ENCODE data around the gene RTKN. TPM values are rescaled to one million over a fixed set of nuclear protein-coding genes. Genes with fewer than 3 reads are reported as not detected.

Gene RTKN
- total and polyA plus RNA-seq, 2 of the 13 experiments (the other 11 are each of a cell fraction or from before 2014, with no cell fraction given), result 159 to 166 TPM

DNA sequence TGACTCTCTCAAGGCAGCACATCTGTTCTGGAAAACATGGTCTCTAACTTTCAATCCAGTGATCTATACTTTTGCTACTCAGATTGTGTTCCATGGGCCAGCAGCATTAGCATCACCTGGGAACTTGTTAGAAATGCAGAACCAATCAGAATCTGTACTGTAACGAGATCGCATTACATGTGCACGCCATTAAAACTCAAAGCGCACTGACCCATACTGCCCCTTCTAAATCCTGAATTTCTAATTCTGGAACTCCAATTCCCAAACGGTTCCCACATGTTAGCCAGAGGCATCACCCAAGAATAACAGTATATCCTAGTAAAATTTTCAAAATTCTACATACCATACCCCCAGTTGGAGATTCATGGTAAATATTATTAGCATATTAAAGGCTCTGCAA lies 51.1 kb downstream of the RTKN start:
- H3K9ac ChIP-seq (ENCODE audit: insufficient read depth, low read depth, low read length), result peak overlapping the region; percentile 94
- peak overlapping the region; percentile 87 for H3K27ac ChIP-seq (ENCODE audit: extremely low read length, insufficient read depth, low read length)
- H3K4me3 ChIP-seq (replicated peaks in 1 of 3; ENCODE audit: insufficient read depth in 1 of 3, low read depth in 2 of 3, low read length in 3 of 3), result peak overlapping the region; percentile 82 to 98 (median 84); a peak in 5 of 6 replicates
- no TSS peak for BruUV-seq (replicated peaks)
- intact Hi-C loops (cut with micrococcal nuclease; ENCODE audit: unreplicated experiment), result loop anchor here (5.0 kb wide), 2 partner anchors 58 to 123 kb away; no protein-coding TSS in a partner anchor
- ATAC-seq (no peak), DNase-seq (ENCODE audit: low spot score) (no peak), FAIRE-seq (no peak)
- CTCF ChIA-PET (ENCODE audit: low intra/inter-chr PET ratio, low total read pairs), result no interaction called here
- POLR2A ChIA-PET, result interaction anchor here (0.9 to 3.8 kb wide), 11 partner anchors 8 to 136 kb away, joined by 3 to 38 read pairs (median 7); partner anchors contain the start of genes CCDC142, INO80B, TTC31 and WBP1
- H2AFZ ChIP-seq (ENCODE audit: low read length), result no peak overlapping the region
- H3K4me1 ChIP-seq (ENCODE audit: insufficient read depth, low read length), result peaks cover 55% of the 10 kb centered on the region
- H3K9me3 ChIP-seq (ENCODE audit: low read length), result no peaks in the 10 kb centered on the region
- H3K36me3 ChIP-seq (replicated peaks in 1 of 2; ENCODE audit: control insufficient read depth in 1 of 2, insufficient read depth in 2 of 2, low read length in 2 of 2), result peaks cover 0 to 4% of the 10 kb centered on the region in 2 experiments; a peak in 2 of 5 replicates
- H4K20me1 ChIP-seq (ENCODE audit: insufficient read depth, low read length), result no peaks in the 10 kb centered on the region
- WGBS (ENCODE audit: low lambda C conversion rate), result 78% methylated on average over 5 of the region's 5 CpGs
- H3K27me3 ChIP-seq (ENCODE audit: control insufficient read depth in 1 of 2, insufficient read depth in 2 of 2, low read length in 2 of 2), result peaks cover 0 to 4% of the 10 kb centered on the region in 2 experiments; a peak in 2 of 5 replicates
- H3K79me2 ChIP-seq (ENCODE audit: insufficient read depth, low read length), result peaks cover 56% of the 10 kb centered on the region
- in situ Hi-C loops (cut with HindIII; ENCODE audit: extremely low pct_ligation_motif_present, low pct_unique_long_range_greater_than_20kb), result no loop called here
- H3K4me2 ChIP-seq (ENCODE audit: low read depth, low read length), result peak overlapping the region; percentile 96
- TF ChIP-seq, protein P1, sequence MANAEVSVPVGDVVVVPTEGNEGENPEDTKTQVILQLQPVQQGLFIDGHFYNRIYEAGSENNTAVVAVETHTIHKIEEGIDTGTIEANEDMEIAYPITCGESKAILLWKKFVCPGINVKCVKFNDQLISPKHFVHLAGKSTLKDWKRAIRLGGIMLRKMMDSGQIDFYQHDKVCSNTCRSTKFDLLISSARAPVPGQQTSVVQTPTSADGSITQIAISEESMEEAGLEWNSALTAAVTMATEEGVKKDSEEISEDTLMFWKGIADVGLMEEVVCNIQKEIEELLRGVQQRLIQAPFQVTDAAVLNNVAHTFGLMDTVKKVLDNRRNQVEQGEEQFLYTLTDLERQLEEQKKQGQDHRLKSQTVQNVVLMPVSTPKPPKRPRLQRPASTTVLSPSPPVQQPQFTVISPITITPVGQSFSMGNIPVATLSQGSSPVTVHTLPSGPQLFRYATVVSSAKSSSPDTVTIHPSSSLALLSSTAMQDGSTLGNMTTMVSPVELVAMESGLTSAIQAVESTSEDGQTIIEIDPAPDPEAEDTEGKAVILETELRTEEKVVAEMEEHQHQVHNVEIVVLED (CRISPR knock-in tag; IDR thresholded peaks at IDR 0.05; ENCODE audit: borderline replicate concordance), result no peak
- TF ChIP-seq, protein P2, sequence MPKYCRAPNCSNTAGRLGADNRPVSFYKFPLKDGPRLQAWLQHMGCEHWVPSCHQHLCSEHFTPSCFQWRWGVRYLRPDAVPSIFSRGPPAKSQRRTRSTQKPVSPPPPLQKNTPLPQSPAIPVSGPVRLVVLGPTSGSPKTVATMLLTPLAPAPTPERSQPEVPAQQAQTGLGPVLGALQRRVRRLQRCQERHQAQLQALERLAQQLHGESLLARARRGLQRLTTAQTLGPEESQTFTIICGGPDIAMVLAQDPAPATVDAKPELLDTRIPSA (CRISPR knock-in tag; IDR thresholded peaks at IDR 0.05; ENCODE audit: borderline replicate concordance), result no peak
- TF ChIP-seq ZNF34 (CRISPR knock-in tag; IDR thresholded peaks at IDR 0.05; ENCODE audit: borderline replicate concordance) (0 out of 2 replicates have a peak, but pooled peaks have one; percentile 35), ZNF33A (CRISPR knock-in tag; IDR thresholded peaks at IDR 0.05; ENCODE audit: borderline replicate concordance) (0 out of 2 replicates have a peak, but pooled peaks have one; percentile 43), SIX1 (CRISPR knock-in tag; IDR thresholded peaks at IDR 0.05; ENCODE audit: borderline replicate concordance) (no peak), GTF2F1 (IDR thresholded peaks at IDR 0.05; ENCODE audit: low read length) (no peak), MYPOP (CRISPR knock-in tag; IDR thresholded peaks at IDR 0.05) (0 out of 2 replicates have a peak, but pooled peaks have one; percentile 25), ADNP (CRISPR knock-in tag; IDR thresholded peaks at IDR 0.05) (no peak), POLR2AphosphoS5 (IDR thresholded peaks at IDR 0.05; ENCODE audit: low read depth, low read length) (no peak), ZNF83 (CRISPR knock-in tag; IDR thresholded peaks at IDR 0.05; ENCODE audit: borderline replicate concordance) (no peak), CREBL2 (CRISPR knock-in tag; IDR thresholded peaks at IDR 0.05; ENCODE audit: borderline replicate concordance) (no peak), ZNF543 (CRISPR knock-in tag; IDR thresholded peaks at IDR 0.05) (0 out of 2 replicates have a peak, but pooled peaks have one; percentile 18)
- TF ChIP-seq, protein P3, sequence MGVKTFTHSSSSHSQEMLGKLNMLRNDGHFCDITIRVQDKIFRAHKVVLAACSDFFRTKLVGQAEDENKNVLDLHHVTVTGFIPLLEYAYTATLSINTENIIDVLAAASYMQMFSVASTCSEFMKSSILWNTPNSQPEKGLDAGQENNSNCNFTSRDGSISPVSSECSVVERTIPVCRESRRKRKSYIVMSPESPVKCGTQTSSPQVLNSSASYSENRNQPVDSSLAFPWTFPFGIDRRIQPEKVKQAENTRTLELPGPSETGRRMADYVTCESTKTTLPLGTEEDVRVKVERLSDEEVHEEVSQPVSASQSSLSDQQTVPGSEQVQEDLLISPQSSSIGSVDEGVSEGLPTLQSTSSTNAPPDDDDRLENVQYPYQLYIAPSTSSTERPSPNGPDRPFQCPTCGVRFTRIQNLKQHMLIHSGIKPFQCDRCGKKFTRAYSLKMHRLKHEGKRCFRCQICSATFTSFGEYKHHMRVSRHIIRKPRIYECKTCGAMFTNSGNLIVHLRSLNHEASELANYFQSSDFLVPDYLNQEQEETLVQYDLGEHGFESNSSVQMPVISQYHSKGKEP (CRISPR knock-in tag; IDR thresholded peaks at IDR 0.05), result no peak
- TF ChIP-seq, protein P4, sequence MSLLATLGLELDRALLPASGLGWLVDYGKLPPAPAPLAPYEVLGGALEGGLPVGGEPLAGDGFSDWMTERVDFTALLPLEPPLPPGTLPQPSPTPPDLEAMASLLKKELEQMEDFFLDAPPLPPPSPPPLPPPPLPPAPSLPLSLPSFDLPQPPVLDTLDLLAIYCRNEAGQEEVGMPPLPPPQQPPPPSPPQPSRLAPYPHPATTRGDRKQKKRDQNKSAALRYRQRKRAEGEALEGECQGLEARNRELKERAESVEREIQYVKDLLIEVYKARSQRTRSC (CRISPR knock-in tag; IDR thresholded peaks at IDR 0.05; ENCODE audit: low read depth), result 0 out of 2 replicates have a peak, but pooled peaks have one; percentile 13
- TF ChIP-seq, protein P5, sequence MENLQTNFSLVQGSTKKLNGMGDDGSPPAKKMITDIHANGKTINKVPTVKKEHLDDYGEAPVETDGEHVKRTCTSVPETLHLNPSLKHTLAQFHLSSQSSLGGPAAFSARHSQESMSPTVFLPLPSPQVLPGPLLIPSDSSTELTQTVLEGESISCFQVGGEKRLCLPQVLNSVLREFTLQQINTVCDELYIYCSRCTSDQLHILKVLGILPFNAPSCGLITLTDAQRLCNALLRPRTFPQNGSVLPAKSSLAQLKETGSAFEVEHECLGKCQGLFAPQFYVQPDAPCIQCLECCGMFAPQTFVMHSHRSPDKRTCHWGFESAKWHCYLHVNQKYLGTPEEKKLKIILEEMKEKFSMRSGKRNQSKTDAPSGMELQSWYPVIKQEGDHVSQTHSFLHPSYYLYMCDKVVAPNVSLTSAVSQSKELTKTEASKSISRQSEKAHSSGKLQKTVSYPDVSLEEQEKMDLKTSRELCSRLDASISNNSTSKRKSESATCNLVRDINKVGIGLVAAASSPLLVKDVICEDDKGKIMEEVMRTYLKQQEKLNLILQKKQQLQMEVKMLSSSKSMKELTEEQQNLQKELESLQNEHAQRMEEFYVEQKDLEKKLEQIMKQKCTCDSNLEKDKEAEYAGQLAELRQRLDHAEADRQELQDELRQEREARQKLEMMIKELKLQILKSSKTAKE (CRISPR knock-in tag; IDR thresholded peaks at IDR 0.05; ENCODE audit: borderline replicate concordance), result no peak
